ENCODE measurements around the gene GK2. TPM values are rescaled to one million over a fixed set of nuclear protein-coding genes. Genes with fewer than 3 reads are reported as not detected.
A peak's percentile ranks its signal among the peaks of the same experiment; 100 is the strongest.

Gene GK2
- total RNA-seq, 1 donor from 2014 or later: not detected

DNA sequence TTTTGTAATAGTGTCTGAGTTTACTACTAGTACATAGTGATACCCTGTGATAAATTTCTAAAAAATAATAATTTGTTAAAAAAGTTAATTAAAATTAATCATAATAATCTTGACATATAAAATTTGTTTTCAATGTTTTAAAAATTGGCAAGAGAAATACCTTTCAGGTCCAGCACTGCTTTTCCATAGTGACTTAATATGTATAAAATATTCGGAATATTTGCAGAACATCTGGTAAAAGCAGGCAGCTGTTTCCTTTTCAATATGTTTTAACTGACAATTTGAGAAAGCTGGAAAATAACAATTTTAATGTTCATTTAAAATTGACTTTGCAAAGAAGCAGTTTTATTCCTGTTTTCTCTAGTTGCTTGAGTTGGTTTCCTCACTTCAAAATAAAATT, 17.6 kb upstream of the GK2 start:
- Mint-ChIP-seq H3K27ac (ENCODE audit: unreplicated experiment) (no peak overlapping the region), H3K9me3 (peaks cover 1% of the 10 kb centered on the region), H3K4me3 (no peak overlapping the region), H3K4me1 (no peaks in the 10 kb centered on the region), H3K36me3 (ENCODE audit: low read depth) (no peaks in the 10 kb centered on the region), H3K27me3 (ENCODE audit: low read depth) (no peaks in the 10 kb centered on the region)
- no peak for DNase-seq (ENCODE audit: low read depth, low spot score)
- TF ChIP-seq CTCF (conservative IDR thresholded peaks at IDR 0.05): no peak

DNA sequence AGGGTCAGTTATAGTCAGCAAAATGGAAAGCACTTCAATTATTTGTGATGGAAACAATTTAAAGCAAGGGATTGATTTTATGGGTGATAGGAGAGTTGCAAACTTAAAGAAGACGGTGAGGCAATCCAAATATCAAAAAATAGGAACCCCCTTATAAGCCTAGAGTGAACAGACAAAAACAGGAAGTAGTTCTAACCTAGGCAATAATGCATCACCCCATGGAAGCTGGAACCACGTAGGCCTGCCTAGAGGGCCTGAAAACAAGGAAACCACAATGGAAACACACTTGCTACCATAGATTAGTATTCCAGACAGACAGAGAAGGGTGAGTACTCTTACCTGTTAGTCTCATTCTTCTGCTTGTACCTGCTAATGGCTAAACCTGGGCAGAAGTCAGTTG, 13.5 kb upstream of the GK2 start:
- Mint-ChIP-seq H3K9me3 (peaks cover 10% of the 10 kb centered on the region), H3K27me3 (ENCODE audit: low read depth) (no peaks in the 10 kb centered on the region), H3K4me3 (no peak overlapping the region), H3K4me1 (no peaks in the 10 kb centered on the region), H3K36me3 (ENCODE audit: low read depth) (peaks cover 2% of the 10 kb centered on the region), H3K27ac (ENCODE audit: unreplicated experiment) (no peak overlapping the region)
- DNase-seq (ENCODE audit: low read depth, low spot score): no peak
- TF ChIP-seq CTCF (conservative IDR thresholded peaks at IDR 0.05): no peak

GRCh38 chr4:79413886-79414285, 5.9 kb upstream of the GK2 start:
- DNase-seq (ENCODE audit: low read depth, low spot score): no peak
- no peaks in the 10 kb centered on the region for H3K9me3 Mint-ChIP-seq
- H3K27me3 Mint-ChIP-seq (ENCODE audit: low read depth): no peaks in the 10 kb centered on the region
- TF ChIP-seq CTCF (conservative IDR thresholded peaks at IDR 0.05): no peak
- H3K27ac Mint-ChIP-seq (ENCODE audit: unreplicated experiment): no peak overlapping the region
- peaks cover 7% of the 10 kb centered on the region for H3K4me1 Mint-ChIP-seq
- no peaks in the 10 kb centered on the region for H3K36me3 Mint-ChIP-seq (ENCODE audit: low read depth)
- no peak overlapping the region for H3K4me3 Mint-ChIP-seq

DNA sequence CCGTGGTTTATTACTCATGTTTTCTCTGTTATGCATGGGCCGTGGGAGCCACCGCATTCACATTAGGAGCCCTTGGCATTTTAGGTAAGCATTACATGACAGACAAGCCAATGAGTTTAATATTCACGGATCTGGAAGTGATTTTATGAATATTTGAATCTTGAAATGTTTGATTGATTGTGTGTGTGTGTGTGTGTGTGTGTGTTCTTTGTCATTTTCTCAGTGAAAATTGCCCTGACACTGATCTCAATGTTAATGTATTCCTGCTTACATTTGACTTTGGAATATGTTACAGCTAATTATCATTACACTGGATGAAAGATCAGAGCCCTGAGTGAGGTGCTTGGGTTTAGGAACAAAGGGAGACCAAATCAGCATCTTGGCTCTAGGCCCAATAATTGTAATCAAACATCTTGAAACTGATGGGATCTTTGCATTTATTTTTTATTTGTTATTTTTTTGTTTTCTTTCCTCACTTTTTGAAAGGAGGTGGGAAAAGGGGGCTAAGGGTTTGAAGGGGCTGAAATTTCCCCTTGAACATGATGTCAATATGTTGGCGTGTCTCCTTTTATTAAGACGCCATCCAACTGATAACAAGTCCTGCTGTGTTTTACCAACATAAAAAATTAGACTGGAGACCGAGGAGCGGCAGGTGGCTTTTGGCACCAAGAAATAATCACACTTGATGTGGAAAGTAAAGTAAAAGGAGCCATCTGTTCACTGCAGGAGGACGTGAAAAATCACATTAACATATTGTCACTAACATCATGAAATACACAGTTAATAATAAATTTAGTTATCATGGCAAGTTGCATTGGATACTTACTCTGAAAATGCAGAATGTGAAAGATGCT, 5.2 kb upstream of the GK2 start:
- Mint-ChIP-seq H3K36me3 (ENCODE audit: low read depth) (no peaks in the 10 kb centered on the region), H3K4me3 (no peak overlapping the region), H3K27ac (ENCODE audit: unreplicated experiment) (peak overlapping the region; percentile 84), H3K4me1 (peaks cover 7% of the 10 kb centered on the region), H3K9me3 (no peaks in the 10 kb centered on the region), H3K27me3 (ENCODE audit: low read depth) (no peaks in the 10 kb centered on the region)
- no peak for DNase-seq (ENCODE audit: low read depth, low spot score)
- no peak for TF ChIP-seq CTCF (conservative IDR thresholded peaks at IDR 0.05)

GRCh38 chr4:79404666-79405065, 3.4 kb downstream of the GK2 start:
- Mint-ChIP-seq H3K4me3 (no peak overlapping the region), H3K27me3 (ENCODE audit: low read depth) (no peaks in the 10 kb centered on the region), H3K4me1 (no peaks in the 10 kb centered on the region), H3K9me3 (no peaks in the 10 kb centered on the region), H3K27ac (ENCODE audit: unreplicated experiment) (no peak overlapping the region), H3K36me3 (ENCODE audit: low read depth) (no peaks in the 10 kb centered on the region)
- TF ChIP-seq CTCF (conservative IDR thresholded peaks at IDR 0.05): no peak
- DNase-seq (ENCODE audit: low read depth, low spot score): no peak

All from neural crest cell (in vitro differentiated cells).